ENCODE data around the gene HDC. TPM values are rescaled to one million over a fixed set of nuclear protein-coding genes. Genes with fewer than 3 reads are reported as not detected.

The HDC gene
- total RNA-seq, 2 donors from 2014 or later = 0.31 TPM; not detected in 1

GRCh38 chr15:50231761-50232160, 33.8 kb downstream of the HDC start:
- H3K9me3 Mint-ChIP-seq = no peaks in the 10 kb centered on the region
- no peaks in the 10 kb centered on the region for H3K36me3 ChIP-seq (ENCODE audit: control insufficient read depth, insufficient read depth, low read length)
- TF ChIP-seq, protein P1, sequence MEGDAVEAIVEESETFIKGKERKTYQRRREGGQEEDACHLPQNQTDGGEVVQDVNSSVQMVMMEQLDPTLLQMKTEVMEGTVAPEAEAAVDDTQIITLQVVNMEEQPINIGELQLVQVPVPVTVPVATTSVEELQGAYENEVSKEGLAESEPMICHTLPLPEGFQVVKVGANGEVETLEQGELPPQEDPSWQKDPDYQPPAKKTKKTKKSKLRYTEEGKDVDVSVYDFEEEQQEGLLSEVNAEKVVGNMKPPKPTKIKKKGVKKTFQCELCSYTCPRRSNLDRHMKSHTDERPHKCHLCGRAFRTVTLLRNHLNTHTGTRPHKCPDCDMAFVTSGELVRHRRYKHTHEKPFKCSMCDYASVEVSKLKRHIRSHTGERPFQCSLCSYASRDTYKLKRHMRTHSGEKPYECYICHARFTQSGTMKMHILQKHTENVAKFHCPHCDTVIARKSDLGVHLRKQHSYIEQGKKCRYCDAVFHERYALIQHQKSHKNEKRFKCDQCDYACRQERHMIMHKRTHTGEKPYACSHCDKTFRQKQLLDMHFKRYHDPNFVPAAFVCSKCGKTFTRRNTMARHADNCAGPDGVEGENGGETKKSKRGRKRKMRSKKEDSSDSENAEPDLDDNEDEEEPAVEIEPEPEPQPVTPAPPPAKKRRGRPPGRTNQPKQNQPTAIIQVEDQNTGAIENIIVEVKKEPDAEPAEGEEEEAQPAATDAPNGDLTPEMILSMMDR (conservative IDR thresholded peaks at IDR 0.05) = no peak
- no peak overlapping the region for H3K27ac ChIP-seq (ENCODE audit: low read depth, low read length)
- H3K36me3 Mint-ChIP-seq (ENCODE audit: low read depth) = no peaks in the 10 kb centered on the region
- peaks cover 5% of the 10 kb centered on the region for H3K4me1 ChIP-seq (ENCODE audit: control insufficient read depth, insufficient read depth, low read length)
- H3K4me3 Mint-ChIP-seq = no peak overlapping the region
- H3K27me3 Mint-ChIP-seq (ENCODE audit: insufficient read depth) = no peaks in the 10 kb centered on the region
- no peak for DNase-seq
- H3K27me3 ChIP-seq (ENCODE audit: control insufficient read depth, insufficient read depth, low read length, poor library complexity, severe bottlenecking) = no peaks in the 10 kb centered on the region
- no peaks in the 10 kb centered on the region for H3K9me3 ChIP-seq (ENCODE audit: control insufficient read depth, low read length)
- H3K9ac ChIP-seq (ENCODE audit: extremely low read depth, low read length, poor library complexity, severe bottlenecking) = no peak overlapping the region
- H3K4me3 ChIP-seq (ENCODE audit: low read length) = no peak overlapping the region
- H3K4me1 Mint-ChIP-seq = peaks cover 23% of the 10 kb centered on the region
- H3K27ac Mint-ChIP-seq = no peak overlapping the region

DNA sequence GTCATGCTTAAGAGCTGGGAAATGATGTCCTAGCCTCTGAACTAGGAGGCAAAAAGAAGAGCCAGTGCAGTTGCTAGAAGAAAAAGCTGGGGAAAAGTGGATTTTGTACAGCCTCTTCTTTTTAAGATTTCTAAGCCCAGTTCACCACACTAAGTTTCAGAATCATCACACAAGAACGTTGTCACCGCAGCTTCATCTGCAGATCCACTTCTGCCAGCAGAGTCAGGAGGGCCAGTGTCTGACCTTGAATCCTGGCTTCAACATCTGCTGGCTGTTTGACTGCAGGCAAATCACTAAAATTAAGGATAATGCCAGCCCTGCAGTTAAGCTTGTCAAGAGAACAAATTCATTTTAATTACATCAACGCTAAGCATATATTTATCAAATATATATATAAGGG, 36.2 kb downstream of the HDC start:
- no peak for DNase-seq
- Mint-ChIP-seq H3K9me3 (no peaks in the 10 kb centered on the region), H3K27ac (no peak overlapping the region), H3K27me3 (ENCODE audit: insufficient read depth) (no peaks in the 10 kb centered on the region), H3K4me3 (no peak overlapping the region), H3K4me1 (peaks cover 18% of the 10 kb centered on the region), H3K36me3 (ENCODE audit: low read depth) (no peaks in the 10 kb centered on the region)
- H3K9ac ChIP-seq (ENCODE audit: extremely low read depth, low read length, poor library complexity, severe bottlenecking) = no peak overlapping the region
- no peak overlapping the region for H3K4me3 ChIP-seq (ENCODE audit: low read length)
- peaks cover 5% of the 10 kb centered on the region for H3K4me1 ChIP-seq (ENCODE audit: control insufficient read depth, insufficient read depth, low read length)
- no peaks in the 10 kb centered on the region for H3K27me3 ChIP-seq (ENCODE audit: control insufficient read depth, insufficient read depth, low read length, poor library complexity, severe bottlenecking)
- no peaks in the 10 kb centered on the region for H3K9me3 ChIP-seq (ENCODE audit: control insufficient read depth, low read length)
- H3K36me3 ChIP-seq (ENCODE audit: control insufficient read depth, insufficient read depth, low read length) = no peaks in the 10 kb centered on the region
- WGBS, 2 experiments (ENCODE audit: insufficient coverage in 1 of 2, insufficient read length in 1 of 2) = 80 to 92% methylated on average over 2 of the region's 3 CpGs
- no peak overlapping the region for H3K27ac ChIP-seq (ENCODE audit: low read depth, low read length)
- TF ChIP-seq, protein P1 (conservative IDR thresholded peaks at IDR 0.05) = no peak

DNA sequence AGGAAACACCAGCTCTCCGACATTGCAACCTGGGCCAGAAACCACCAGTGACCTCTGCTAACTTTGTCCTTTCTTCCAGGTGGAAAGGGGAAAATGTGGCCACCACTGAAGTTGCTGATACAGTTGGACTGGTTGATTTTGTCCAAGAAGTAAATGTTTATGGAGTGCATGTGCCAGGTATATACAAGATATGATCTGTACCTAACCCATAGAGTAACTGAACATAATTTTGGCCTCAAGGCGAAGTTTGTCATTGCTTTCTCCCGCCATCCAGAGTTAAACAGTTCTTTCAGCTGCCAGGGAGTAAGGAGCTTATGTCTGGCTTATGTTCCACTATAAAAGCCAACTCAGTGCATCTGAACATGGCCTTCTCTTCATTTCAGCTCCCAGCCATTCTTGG, 36.7 kb downstream of the HDC start:
- Mint-ChIP-seq H3K4me3 (no peak overlapping the region), H3K27ac (no peak overlapping the region), H3K36me3 (ENCODE audit: low read depth) (no peaks in the 10 kb centered on the region), H3K9me3 (no peaks in the 10 kb centered on the region), H3K27me3 (ENCODE audit: insufficient read depth) (no peaks in the 10 kb centered on the region), H3K4me1 (peaks cover 18% of the 10 kb centered on the region)
- Histone ChIP-seq H3K27me3 (ENCODE audit: control insufficient read depth, insufficient read depth, low read length, poor library complexity, severe bottlenecking) (no peaks in the 10 kb centered on the region), H3K9ac (ENCODE audit: extremely low read depth, low read length, poor library complexity, severe bottlenecking) (no peak overlapping the region), H3K4me1 (ENCODE audit: control insufficient read depth, insufficient read depth, low read length) (peaks cover 5% of the 10 kb centered on the region), H3K4me3 (ENCODE audit: low read length) (no peak overlapping the region), H3K27ac (ENCODE audit: low read depth, low read length) (no peak overlapping the region), H3K36me3 (ENCODE audit: control insufficient read depth, insufficient read depth, low read length) (no peaks in the 10 kb centered on the region), H3K9me3 (ENCODE audit: control insufficient read depth, low read length) (no peaks in the 10 kb centered on the region)
- TF ChIP-seq, protein P1 (conservative IDR thresholded peaks at IDR 0.05) = no peak
- DNase-seq = no peak
- 90 to 91% methylated on average over 3 of the region's 3 CpGs for WGBS, 2 experiments (ENCODE audit: insufficient coverage in 1 of 2, insufficient read length in 1 of 2)

All from endodermal cell (in vitro differentiated cells).